ENCODE data around the gene PACSIN1. TPM values are rescaled to one million over a fixed set of nuclear protein-coding genes. Genes with fewer than 3 reads are reported as not detected.
A peak's percentile ranks its signal among the peaks of the same experiment; 100 is the strongest.

The PACSIN1 gene
- total and polyA plus RNA-seq, 10 of the 15 experiments (the other 5 are each of a cell fraction or from before 2014, with no cell fraction given) = 0.50 to 9.4 (median 2.8) TPM

- TF ChIP-seq ZBTB11 (CRISPR knock-in tag; IDR thresholded peaks at IDR 0.05) = no peak
Measured at GRCh38 chr6:34463849-34464248, 2.0 kb upstream of the PACSIN1 start (continued).

GRCh38 chr6:34466242-34467185, 638 bp downstream of the PACSIN1 start:
- POLR2A ChIA-PET = interaction anchor here (1.5 to 1.6 kb wide), 2 partner anchors 8 to 10 kb away, joined by 3 to 6 read pairs; no protein-coding TSS in a partner anchor
- SMC1A ChIA-PET (ENCODE audit: uncharacterized antibody, unreplicated experiment) = interaction anchor here (1.0 to 1.6 kb wide), 4 partner anchors 9 to 739 kb away, joined by 3 to 4 read pairs (median 3); no protein-coding TSS in a partner anchor
- in situ Hi-C loops (cut with MboI) = no loop called here
- Histone ChIP-seq H3K4me2 (ENCODE audit: control insufficient read depth, insufficient read depth) (peak overlapping the region; percentile 68; the same call in 1 of the 2 replicates), H3K9me3 (replicated peaks; ENCODE audit: control insufficient read depth, insufficient read depth, low read length) (no peaks in the 10 kb centered on the region), H3K9ac (ENCODE audit: control insufficient read depth, insufficient read depth, low read length) (no peak overlapping the region), H3K36me3 (ENCODE audit: control insufficient read depth in 2 of 2, insufficient read depth in 2 of 2, low read length in 1 of 2) (no peaks in the 10 kb centered on the region), H3K4me3 (peak overlapping the region; percentile 50; the same call in 1 of the 2 replicates), H3K4me1 (ENCODE audit: control insufficient read depth, insufficient read depth, low read length) (peaks cover 13% of the 10 kb centered on the region), H3K79me2 (ENCODE audit: control insufficient read depth, insufficient read depth, low read length) (no peaks in the 10 kb centered on the region), H3K27me3 (replicated peaks in 1 of 2; ENCODE audit: control insufficient read depth in 2 of 2, insufficient read depth in 2 of 2, low read length in 1 of 2) (peaks cover 0 to 3% of the 10 kb centered on the region in 2 experiments; a peak in 2 of 4 replicates), H3K27ac (ENCODE audit: control insufficient read depth, insufficient read depth) (no peak overlapping the region), H4K20me1 (ENCODE audit: control insufficient read depth, insufficient read depth) (no peaks in the 10 kb centered on the region), H2AFZ (ENCODE audit: control insufficient read depth, low read depth, low read length) (peak overlapping the region; percentile 58; the same call in 1 of the 2 replicates)
- no TSS peak for BruUV-seq (replicated peaks)
- intact Hi-C loops (cut with micrococcal nuclease; ENCODE audit: unreplicated experiment) = no loop called here
- CTCF ChIA-PET = interaction anchor here (1.1 to 2.9 kb wide), 3 partner anchors 143 to 170 kb away, joined by 3 to 7 read pairs (median 3); no protein-coding TSS in a partner anchor
- RAD21 ChIA-PET (ENCODE audit: unreplicated experiment) = interaction anchor here (1.2 to 2.4 kb wide), 3 partner anchors 9 to 143 kb away, joined by 3 to 7 read pairs (median 5); no protein-coding TSS in a partner anchor
- no peak for DNase-seq (ENCODE audit: low read depth, low spot score)
- no peak for TF ChIP-seq SPI1 (IDR thresholded peaks at IDR 0.05; ENCODE audit: borderline replicate concordance, insufficient read depth, low read depth, low read length)
- peak; percentile 57; the same call in 1 of the 2 replicates for TF ChIP-seq NR2F1 (conservative IDR thresholded peaks at IDR 0.05)
- TF ChIP-seq ZNF384 (IDR thresholded peaks at IDR 0.05; ENCODE audit: borderline replicate concordance, low read depth, low read length) = no peak
- no peak for ATAC-seq
- FAIRE-seq = no peak
- WGBS (ENCODE audit: insufficient coverage, insufficient replicate concordance, low lambda C conversion rate, missing lambda C conversion rate) = 61% methylated on average over 27 of the region's 28 CpGs

Measured in GM12878 (cell line).